Fibroblast of skin of right quadriceps (primary cell): ENCODE measurements around the gene LTBP1.
"Not testable (repeated sequence)": the region's sequence is repeated elsewhere in the genome, so short reads cannot be mapped to it uniquely, and the experiment has no call there.

ENCODE experiments used
- DNase-seq: peaks from one replicate; pipeline ENCODE4 v3.0.0-alpha.2; 2013

Gene LTBP1, protein sequence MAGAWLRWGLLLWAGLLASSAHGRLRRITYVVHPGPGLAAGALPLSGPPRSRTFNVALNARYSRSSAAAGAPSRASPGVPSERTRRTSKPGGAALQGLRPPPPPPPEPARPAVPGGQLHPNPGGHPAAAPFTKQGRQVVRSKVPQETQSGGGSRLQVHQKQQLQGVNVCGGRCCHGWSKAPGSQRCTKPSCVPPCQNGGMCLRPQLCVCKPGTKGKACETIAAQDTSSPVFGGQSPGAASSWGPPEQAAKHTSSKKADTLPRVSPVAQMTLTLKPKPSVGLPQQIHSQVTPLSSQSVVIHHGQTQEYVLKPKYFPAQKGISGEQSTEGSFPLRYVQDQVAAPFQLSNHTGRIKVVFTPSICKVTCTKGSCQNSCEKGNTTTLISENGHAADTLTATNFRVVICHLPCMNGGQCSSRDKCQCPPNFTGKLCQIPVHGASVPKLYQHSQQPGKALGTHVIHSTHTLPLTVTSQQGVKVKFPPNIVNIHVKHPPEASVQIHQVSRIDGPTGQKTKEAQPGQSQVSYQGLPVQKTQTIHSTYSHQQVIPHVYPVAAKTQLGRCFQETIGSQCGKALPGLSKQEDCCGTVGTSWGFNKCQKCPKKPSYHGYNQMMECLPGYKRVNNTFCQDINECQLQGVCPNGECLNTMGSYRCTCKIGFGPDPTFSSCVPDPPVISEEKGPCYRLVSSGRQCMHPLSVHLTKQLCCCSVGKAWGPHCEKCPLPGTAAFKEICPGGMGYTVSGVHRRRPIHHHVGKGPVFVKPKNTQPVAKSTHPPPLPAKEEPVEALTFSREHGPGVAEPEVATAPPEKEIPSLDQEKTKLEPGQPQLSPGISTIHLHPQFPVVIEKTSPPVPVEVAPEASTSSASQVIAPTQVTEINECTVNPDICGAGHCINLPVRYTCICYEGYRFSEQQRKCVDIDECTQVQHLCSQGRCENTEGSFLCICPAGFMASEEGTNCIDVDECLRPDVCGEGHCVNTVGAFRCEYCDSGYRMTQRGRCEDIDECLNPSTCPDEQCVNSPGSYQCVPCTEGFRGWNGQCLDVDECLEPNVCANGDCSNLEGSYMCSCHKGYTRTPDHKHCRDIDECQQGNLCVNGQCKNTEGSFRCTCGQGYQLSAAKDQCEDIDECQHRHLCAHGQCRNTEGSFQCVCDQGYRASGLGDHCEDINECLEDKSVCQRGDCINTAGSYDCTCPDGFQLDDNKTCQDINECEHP (N-terminal part only)

DNA sequence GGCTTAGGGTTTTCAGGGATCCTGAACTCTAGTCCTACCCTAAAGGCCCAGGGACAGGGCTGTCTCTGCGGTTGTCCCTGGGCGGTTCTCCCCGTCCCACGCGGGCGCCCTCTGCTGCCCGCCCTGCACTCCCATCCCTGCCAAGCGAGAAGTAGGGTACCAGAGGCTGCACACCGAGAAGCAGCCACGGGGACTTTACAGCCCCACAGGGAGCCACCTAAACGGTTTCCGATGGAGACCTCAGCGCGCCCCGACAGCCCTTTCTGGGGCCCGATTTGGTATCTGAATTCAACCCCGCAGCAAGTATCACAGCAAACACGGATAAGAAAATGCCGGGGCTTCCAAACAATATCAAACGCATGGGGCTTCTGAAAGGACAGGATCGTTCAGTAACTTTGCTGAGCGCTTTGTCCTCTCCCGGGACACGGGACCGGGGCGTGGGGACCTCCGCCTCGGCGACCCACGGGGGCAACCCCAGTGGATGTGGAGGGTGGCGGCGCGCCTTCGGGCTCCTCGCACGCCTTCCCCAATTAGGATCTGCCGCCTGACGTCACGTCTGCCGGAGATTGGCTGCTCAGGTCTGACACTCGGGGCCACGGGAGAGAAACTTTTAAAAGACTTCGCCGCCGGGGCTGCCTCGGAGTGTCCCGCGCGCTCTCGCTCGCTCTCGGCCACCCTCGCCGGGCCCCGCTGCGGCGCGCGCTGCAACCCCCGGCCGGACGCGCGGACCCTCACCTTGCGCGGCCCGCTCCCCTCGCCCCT, at the start of gene LTBP1:
Gene LTBP1 (plus strand): TSS at position 640 of the 762 bp plus-strand sequence. CDS start 372 bp downstream, outside the sequence.
- peak; percentile 64 for DNase-seq

DNA sequence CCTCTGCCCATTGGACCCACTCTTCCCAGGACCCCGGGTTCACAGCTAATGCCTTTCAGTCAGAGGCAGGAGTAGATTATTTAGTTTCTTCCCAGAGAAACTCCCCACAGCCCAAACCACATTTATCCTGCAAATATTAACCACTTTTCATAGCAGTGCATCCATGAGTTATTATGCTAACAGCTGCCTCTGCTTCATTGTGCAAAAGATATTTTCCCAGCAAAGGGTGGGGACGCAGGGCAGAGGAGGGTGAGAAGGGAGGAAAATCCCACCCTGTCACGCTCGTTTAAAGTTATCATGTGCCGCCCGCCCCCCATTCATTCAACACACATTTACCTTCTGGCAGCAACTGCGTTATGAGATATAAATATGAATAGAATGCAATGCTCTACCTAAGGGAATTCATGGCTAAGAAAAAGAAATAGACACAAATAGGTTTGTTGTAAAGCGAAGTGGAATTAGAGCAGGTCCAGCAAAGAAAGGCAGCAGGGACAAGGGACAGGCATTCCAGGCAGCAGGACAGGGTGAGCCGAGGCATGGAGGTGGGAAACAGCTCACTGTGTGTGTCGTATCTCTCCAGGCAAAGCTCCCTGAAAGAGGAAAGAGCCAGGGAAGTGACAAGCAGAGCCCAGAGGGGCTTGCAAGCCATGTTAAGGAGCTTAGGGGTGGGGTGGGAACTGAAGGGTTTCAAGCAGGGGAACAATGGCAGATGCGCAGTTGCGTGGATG, 46.3 kb upstream of the LTBP1 start:
- no peak for DNase-seq

DNA sequence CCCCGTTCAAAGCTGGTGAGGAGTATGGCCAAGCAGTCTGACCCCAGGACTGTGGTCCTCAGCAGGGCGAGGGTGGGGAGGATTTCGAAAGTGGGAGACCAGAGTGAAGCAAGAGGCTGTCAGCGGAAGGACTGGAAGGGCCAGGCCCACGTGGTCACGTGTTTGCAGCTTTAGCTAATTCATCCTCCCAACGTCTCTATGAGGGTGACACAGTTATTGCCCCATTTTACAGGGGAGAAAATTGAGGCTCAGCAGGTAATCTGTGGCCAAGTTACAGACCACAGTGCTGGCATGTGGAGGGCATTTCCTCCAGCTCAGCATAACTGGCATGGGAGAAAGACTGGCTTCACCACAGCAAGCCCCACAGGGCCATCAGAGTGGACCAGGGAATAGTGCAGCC, 45.4 kb upstream of the LTBP1 start:
- DNase-seq = no peak

DNA sequence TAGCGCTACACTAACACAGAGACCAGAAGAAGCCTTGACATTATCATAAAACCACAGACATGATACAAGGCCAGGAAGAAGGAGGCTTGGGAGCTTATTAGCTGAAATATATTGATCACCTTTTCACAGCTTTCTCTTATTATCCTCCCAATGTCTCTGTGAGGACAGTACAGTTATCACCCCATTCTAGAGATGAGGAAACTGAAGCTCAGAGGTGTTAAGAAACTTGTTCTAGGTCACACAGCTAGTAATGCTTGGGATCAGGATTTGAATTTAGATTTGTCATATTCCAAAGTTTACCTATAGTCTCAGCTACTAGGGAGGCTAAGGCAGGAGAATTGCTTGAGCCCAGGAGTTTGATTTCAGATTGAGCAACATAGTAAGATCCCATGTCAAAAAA, 44.6 kb upstream of the LTBP1 start:
- DNase-seq = no peak

DNA sequence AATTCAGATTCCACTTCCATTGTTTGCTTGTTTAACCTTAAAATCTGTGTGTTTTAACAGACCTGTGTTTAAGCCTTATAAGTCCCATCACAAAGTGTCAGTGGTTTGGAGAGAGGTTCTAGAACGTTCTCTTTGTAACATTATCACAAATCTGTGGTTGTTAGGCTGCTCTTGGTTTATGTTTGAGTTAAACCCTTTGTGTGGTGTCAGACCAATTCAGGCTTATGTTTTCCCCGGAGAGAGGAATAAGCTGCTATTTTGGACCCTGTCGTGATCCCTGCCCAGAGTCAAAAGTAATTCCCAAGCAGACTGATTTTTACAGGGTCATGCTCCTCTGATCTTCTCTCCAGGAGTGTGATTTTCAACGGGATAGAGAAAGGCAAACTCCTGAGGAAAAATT, 43.8 kb upstream of the LTBP1 start:
- DNase-seq = no peak

DNA sequence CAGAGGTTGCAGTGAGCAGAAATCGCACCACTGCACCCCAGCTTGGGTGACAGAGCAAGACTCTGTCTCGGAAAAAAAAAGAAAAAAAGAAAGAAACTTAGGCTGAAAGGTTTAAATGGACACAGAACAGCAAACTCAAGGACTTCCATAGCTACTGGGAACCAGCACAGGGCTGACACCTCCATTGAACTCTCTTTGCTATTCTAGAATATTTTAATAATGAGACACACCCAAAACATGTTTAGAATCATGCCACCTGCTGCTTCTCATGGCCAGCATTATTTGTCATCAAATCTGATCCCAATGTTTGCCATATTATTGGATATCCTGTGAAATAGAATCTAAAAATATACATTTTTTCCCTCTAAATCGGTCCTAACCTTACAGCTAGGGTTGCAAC, 42.7 kb upstream of the LTBP1 start:
- no peak for DNase-seq

DNA sequence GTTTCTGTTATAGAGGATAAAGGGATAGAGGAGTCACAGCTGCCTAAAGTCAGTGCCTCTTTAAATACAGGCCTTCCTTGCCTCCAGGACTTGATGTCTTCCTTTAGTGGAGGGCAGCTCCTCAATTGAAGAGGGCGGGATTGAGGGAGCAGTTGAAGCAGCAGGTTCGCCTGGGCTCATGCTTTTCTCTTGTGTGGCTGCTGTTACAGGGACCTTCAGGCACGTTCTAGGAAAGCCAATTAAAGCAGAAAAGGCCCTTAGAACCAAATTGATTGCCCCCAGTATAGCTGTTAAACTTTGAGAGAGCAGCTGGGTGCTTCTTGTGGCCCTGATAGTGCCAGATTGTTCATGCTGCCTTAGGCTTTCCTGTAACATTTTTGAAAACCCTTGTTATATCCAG, 42.0 kb upstream of the LTBP1 start:
- DNase-seq = no peak

DNA sequence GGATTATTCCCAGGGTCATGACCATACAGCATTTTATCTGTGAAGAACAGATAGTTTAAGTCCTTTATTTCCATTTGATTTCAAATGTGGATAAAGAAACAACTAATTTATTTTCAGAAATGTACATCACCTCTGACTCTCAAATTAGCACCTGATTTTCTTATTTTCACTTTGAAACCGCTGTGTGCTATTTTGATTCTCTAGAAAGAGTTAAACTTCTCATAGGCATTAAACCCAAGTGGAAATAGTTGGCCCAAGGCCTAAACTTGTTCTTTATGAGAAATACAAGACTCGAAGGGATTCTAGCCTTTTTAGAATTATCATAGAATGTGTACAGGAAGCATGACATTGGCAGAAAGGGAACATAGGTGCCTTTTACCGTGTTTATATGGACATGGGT, 41.5 kb upstream of the LTBP1 start:
- DNase-seq = no peak

DNA sequence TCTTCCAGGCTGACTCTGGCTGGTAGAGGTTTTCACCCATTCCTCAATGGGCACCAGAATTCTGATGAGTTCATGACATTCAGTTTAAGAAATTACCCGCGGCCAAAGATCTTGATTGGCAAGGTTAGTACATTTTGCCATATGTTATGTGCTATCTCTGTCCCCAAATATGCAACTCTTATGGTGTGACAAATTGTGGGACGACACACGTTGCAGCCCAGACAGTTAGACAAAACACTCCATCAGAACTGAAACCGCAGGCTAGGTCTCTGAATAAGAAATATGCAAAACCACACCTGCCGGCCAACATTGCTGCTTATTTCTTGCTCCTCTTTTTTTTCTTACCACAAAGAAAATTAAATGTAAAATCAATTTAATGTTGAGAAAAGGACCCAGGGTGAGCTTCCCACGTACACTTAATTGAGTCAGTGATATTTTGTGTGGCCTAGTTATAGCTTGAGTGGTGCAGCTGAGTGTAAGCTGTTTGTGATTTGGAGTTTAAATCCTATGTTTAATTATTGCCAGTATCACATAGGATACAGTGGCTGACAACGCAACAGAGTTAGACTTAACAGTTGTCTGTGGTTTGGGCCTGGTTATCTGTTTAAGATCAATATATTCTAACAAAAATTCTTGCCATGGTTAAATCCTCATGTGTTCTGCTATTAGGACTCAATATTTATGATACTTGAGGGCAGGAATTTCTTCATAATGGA, 35.7 kb upstream of the LTBP1 start:
- no peak for DNase-seq

DNA sequence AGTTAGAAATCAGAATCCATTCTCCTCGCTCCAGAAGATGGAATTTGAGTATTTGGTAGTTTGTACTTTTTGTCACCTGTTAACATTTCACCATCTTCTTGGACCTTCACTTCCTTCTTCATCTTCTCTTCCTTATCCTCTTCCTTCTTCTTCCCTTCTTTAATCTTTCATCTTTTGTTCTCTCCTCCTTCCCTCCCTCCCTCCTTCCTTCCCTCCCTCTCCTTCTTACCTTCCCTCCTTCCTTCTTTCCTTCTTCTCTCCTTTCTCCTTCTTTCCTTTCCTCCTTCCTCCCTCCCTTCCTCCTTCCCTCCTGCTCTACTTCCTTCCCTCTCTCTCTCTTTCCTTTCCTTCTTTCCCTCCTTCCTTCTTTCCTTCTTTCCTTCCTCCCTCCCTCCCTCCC, 31.1 kb upstream of the LTBP1 start:
- DNase-seq = no peak

DNA sequence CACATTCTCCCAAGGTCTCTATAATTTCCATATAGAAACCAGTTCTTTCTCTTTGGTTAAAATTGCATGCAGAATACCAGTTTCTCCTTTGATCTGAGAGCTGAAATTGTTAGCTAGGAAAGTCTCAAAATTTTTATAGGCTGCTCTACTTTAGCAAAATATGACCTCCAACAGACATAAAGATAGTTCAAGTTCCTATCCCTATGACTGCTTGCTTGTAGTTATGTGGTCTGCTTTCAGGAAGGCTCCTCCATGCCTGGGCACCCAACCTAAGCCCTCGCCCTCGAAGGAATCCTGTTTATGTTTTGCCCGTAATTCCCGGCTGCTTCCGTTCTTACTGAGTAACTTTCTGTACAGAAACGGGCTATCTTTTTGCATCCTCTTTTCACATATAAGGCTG, 28.0 kb upstream of the LTBP1 start:
- DNase-seq = no peak

DNA sequence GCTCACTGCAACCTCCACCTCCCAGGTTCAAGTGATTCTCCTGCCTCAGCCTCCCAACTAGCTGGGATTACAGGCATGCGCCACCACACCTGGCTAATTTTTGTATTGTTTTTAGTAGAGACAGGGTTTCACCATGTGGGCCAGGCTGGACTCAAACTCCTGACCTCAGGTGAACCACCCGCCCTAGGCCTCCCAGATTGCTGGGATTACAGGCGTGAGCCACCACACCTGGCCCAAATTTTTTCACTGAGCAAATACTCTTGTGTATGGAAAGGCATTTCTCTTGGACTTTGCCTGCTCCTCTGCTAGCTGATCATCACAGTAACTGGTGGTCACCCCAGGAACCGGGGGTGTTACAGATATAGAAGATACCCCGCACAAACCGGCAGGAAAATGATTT, 26.9 kb upstream of the LTBP1 start:
- not testable (repeated sequence) for DNase-seq

DNA sequence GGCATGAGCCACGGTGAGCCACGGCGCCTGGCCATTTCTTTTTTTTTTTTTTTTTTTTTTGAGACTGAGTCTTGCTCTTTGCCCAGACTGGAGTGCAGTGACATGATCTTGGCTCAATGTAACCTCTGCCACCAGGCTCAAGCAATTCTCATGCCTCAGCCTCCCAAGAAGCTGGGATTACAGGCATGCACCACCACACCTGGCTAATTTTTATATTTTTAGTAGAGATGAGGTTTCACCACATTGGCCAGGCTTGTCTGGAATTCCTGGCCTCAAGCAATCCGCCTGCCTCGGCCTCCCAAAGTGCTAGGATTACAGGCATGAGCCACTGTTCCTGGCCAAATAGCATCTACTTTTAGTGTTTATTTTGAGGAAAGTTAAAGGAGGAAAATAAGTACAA, 25.3 kb upstream of the LTBP1 start:
- not testable (repeated sequence) for DNase-seq

DNA sequence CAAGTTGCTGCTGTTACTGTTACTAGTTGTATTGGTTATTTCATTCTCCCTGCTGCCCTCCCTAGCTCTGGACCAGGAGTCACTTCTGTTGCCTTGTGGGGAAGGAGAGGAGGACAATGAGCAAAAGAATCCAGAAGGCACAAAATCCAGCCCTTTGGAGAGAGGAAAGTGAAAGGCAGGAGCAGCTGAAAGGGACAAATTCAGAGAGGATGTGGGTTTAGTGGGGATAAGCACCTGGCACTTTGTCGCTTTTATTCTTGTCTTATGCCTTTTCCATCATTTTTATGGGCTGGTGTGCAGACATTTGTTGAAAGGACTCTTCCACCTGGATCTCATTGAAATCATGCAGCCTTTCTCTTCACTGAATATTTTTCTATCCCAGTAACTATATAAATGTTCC, 24.3 kb upstream of the LTBP1 start:
- no peak for DNase-seq

DNA sequence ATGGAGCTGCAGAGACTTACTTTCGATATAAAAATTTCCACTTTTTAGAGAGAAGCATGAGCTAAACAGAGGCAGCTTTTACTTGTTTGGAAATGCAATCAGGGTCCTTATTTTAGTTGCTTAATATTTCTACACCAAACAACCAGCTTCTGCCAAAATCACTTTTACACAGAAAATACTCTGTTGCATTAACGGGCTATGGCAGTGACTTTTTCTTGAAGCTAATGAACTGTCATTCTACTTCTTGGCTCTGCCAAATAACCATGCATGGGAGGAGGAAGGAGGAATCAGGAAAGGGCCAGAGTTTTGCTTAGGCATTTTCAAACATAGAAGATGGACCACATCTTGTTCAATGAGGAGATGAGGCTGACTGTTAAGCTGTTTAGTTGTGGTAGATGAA, 23.6 kb upstream of the LTBP1 start:
- DNase-seq = no peak

DNA sequence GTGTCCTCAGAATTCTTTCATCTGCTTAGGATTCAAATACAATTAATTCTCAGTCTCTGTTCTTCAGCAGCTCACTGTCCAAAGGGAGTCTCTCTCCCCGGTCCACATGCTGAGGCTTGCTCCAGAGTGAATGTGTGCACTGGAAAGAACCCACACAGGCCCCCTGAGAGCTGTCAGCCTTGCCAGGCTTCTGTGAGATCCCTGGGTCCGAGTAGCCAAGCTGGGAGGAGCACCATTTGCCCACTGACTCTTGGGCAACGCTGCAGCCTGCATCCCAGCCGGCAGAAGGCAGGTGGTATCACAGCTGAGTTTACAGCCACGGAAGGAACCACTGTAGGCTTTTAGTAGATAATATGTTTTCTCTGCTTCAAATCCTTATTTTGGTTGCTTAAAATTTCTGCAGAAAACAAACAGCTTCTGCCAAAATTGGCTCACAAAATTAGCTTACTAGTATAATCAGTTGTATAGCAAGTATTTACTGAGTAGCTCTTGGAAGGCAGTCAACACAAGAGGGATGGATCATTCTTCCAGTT, 21.4 kb upstream of the LTBP1 start:
- DNase-seq = no peak

DNA sequence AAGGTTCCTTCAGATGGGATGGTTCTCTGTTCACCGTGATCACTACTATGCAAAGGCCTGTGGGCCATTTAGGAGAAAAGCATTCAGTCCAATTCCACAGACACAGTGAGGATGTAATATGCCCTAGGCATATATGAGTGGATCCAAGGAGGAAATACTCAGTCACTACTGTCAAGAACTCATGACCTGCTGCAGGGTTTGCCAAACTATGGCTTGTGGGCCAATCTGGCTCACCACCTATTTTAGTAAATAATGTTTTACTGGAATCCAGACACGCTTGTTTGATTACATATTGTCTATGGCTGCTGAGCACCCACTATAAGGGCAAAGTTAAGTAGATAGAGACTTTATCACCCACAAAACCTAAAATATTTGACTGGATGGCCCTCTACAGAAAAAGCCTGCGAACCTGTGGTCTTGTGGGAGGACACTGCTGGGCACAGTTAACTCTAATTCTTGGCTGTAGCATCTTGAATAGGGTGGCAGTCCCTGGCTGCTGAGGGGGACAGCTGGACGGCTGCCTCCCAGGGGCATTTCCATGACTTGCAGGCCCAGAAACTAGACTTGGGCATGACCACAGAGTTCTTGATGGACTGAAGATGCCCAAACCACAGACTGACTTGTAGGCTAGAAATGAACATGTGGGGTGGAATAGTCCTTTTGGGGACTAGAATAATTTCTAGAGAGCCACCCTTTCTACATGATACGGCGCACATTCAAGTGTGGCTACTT, 20.6 kb upstream of the LTBP1 start:
- no peak for DNase-seq

DNA sequence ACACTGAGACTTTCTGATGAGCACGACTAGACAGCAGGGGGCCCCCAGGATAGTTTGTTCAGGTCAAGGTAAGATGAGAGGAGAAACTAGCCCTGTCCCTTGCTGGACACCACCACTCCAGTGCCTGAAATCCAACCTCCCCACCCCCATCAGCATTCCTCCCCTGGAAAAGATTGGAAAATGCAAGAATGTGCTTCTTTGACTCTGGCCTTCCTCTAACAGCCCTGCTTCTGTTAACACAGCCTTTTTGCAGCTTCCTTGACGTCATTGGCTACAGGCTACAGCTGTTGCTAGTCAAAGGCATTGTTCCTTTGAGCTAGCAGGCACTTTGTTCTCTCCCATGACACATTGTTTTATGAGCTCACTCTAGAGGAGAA, 20.1 kb upstream of the LTBP1 start:
- peak; percentile 42 for DNase-seq

DNA sequence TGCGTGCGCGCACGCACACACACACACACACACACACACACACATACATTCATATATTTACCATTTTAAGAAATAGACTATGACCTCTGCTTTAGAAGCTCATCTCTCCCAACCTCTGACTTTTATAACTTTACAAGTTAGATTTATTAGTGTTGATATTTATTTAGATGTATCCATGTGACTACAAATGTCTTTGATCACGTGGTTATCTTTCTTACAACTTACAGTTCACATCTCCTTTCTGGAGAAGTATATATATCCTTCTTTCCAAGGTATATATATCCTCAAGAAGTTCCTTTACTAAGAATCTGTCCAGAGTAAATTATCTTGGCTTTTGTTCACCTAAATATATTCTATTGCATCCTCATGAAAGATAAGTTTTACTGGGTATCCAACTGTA, 16.3 kb upstream of the LTBP1 start:
- DNase-seq = no peak

DNA sequence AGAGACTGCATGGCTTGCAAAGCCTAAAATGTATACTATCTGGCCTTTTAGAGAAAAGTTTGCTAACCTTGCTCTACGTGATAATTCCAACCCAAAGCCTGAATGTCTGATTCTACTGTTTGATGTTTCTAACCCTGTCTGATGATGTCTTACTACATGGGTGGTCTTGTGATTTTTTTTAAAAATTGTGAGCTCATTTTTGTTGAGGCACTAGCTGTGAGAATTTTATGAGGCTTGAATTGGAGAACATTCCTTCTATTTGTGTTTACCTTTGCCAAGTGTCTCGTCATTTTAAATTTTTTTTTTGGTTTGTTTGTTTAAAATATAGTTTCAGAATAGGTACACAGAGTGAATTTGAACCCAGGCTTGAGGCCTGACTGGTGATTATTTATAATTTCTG, 15.2 kb upstream of the LTBP1 start:
- DNase-seq = no peak
